CD4-positive, alpha-beta T cell treated with Interleukin-21 for 1 hour (primary cell): ENCODE results near the gene CORO2B.
"Not testable (repeated sequence)": the region's sequence is repeated elsewhere in the genome, so short reads cannot be mapped to it uniquely, and the experiment has no call there.

Experiments
- DNase-seq: peaks from one replicate; pipeline ENCODE4 v3.0.0-alpha.2; 2020

CORO2B gene

GRCh38 chr15:68632101-68632500, 53.3 kb downstream of the CORO2B start:
- no peak for DNase-seq

- no peak for DNase-seq
Observed at GRCh38 chr15:68633231-68634121, 54.7 kb downstream of the CORO2B start.

- DNase-seq = no peak
Observed at GRCh38 chr15:68634122-68634482, 55.3 kb downstream of the CORO2B start.

GRCh38 chr15:68634531-68634930, 55.7 kb downstream of the CORO2B start:
- DNase-seq = no peak

- no peak for DNase-seq
Observed at GRCh38 chr15:68635141-68635540, 56.3 kb downstream of the CORO2B start.

- DNase-seq = no peak
Observed at GRCh38 chr15:68636256-68636655, 57.5 kb downstream of the CORO2B start.

GRCh38 chr15:68637767-68638404, 59.1 kb downstream of the CORO2B start:
- no peak for DNase-seq

- DNase-seq = no peak
Observed at GRCh38 chr15:68638953-68639515, 60.2 kb downstream of the CORO2B start.

- no peak for DNase-seq
Observed at GRCh38 chr15:68639926-68640600, 61.3 kb downstream of the CORO2B start.

- no peak for DNase-seq
Observed at GRCh38 chr15:68640791-68641331, 62.1 kb downstream of the CORO2B start.

- no peak for DNase-seq
Observed at GRCh38 chr15:68641376-68641775, 62.6 kb downstream of the CORO2B start.

- no peak for DNase-seq
Observed at GRCh38 chr15:68642491-68642845, 63.7 kb downstream of the CORO2B start.

- DNase-seq = no peak
Observed at GRCh38 chr15:68643216-68643830, 64.5 kb downstream of the CORO2B start.

GRCh38 chr15:68644083-68644904, 65.5 kb downstream of the CORO2B start:
- DNase-seq = no peak

- no peak for DNase-seq
Observed at GRCh38 chr15:68644996-68645395, 66.2 kb downstream of the CORO2B start.

- DNase-seq = no peak
Observed at GRCh38 chr15:68646156-68646555, 67.4 kb downstream of the CORO2B start.

GRCh38 chr15:68646696-68647095, 67.9 kb downstream of the CORO2B start:
- no peak for DNase-seq

- not testable (repeated sequence) for DNase-seq
Observed at GRCh38 chr15:68647361-68647760, 68.6 kb downstream of the CORO2B start.

GRCh38 chr15:68650901-68651709, 72.3 kb downstream of the CORO2B start:
- peak; percentile 27 for DNase-seq

GRCh38 chr15:68651916-68652525, 73.2 kb downstream of the CORO2B start:
- DNase-seq = no peak
